ENCODE data around the gene CCDC142. TPM values are rescaled to one million over a fixed set of nuclear protein-coding genes. Genes with fewer than 3 reads are reported as not detected.
"Not testable (repeated sequence)": the region's sequence is repeated elsewhere in the genome, so short reads cannot be mapped to it uniquely, and the experiment has no call there.

The CCDC142 gene
- total and polyA plus RNA-seq, 2 of the 8 experiments (the other 6 are each of a cell fraction or from before 2014, with no cell fraction given) = 6.0 to 10.7 TPM

GRCh38 chr2:74470742-74471141 is 12.1 kb downstream of the CCDC142 start:
- POLR2A ChIA-PET (ENCODE audit: partially characterized antibody) = interaction anchor here (1.0 to 5.2 kb wide), 3 partner anchors 11 to 83 kb away, joined by 3 to 89 read pairs (median 43); partner anchors contain the start of genes CCDC142, INO80B, LOXL3 and TTC31
- not testable (repeated sequence) for H3K4me2 ChIP-seq (ENCODE audit: insufficient read depth in 1 of 2, low read depth in 2 of 2, low read length in 2 of 2); H2BK5ac ChIP-seq (ENCODE audit: low read depth, low read length); H3K4ac ChIP-seq (replicated peaks; ENCODE audit: insufficient read length, low read depth, low read length); FAIRE-seq; H3K36me3 ChIP-seq (ENCODE audit: control insufficient read depth in 2 of 4, insufficient read depth in 4 of 4, low read length in 3 of 4); H2BK15ac ChIP-seq (ENCODE audit: low read length); DNase-seq (ENCODE audit: low read depth in 1 of 2, low spot score in 2 of 2); H3K4me1 ChIP-seq (replicated peaks in 1 of 4; ENCODE audit: control insufficient read depth in 3 of 4, insufficient read depth in 4 of 4, low read length in 3 of 4); H4K5ac ChIP-seq (ENCODE audit: insufficient read length, low read depth, low read length); H3K18ac ChIP-seq (ENCODE audit: extremely low read depth, low read length); H3K27me3 ChIP-seq (replicated peaks in 1 of 4; ENCODE audit: control insufficient read depth in 3 of 4, extremely low read depth in 1 of 4, insufficient read depth in 3 of 4, low read length in 3 of 4); H3K56ac ChIP-seq (replicated peaks; ENCODE audit: insufficient read length, low read depth, low read length); H2BK12ac ChIP-seq (ENCODE audit: low read depth, low read length); H3K27ac ChIP-seq (ENCODE audit: low read depth, low read length); H2AFZ ChIP-seq (ENCODE audit: low read length); H2AK5ac ChIP-seq (ENCODE audit: low read depth, low read length); H3K23ac ChIP-seq (ENCODE audit: insufficient read length); H2BK120ac ChIP-seq (replicated peaks; ENCODE audit: low read depth, low read length); H4K8ac ChIP-seq (ENCODE audit: extremely low read depth, insufficient read depth, low read length); H3K79me2 ChIP-seq (ENCODE audit: control insufficient read depth in 1 of 2, insufficient read depth in 2 of 2, low read length in 2 of 2); H3K14ac ChIP-seq (ENCODE audit: insufficient read length); H2BK20ac ChIP-seq (ENCODE audit: low read length); H4K91ac ChIP-seq (replicated peaks; ENCODE audit: insufficient read length, low read length); H3K4me3 ChIP-seq (ENCODE audit: extremely low read depth in 1 of 4, insufficient read depth in 2 of 4, low read depth in 3 of 4, low read length in 4 of 4); H3K9me3 ChIP-seq (ENCODE audit: insufficient read depth in 2 of 2, low read depth in 1 of 2, low read length in 1 of 2); H3K9ac ChIP-seq (replicated peaks in 1 of 4; ENCODE audit: extremely low read depth in 1 of 4, low read depth in 3 of 4, low read length in 3 of 4); H3K79me1 ChIP-seq (ENCODE audit: low read depth, low read length); H4K20me1 ChIP-seq (replicated peaks in 1 of 2; ENCODE audit: control insufficient read depth in 1 of 2, insufficient read depth in 2 of 2, low read length in 2 of 2)
- peaks cover 13% of the 10 kb centered on the region for H3K23me2 ChIP-seq (ENCODE audit: low read depth, low read length)
- CTCF ChIA-PET (ENCODE audit: partially characterized antibody) = interaction anchor here (4.7 kb wide), 1 partner anchor 12 kb away, joined by 35 read pairs; the partner anchor contains the start of genes CCDC142 and TTC31
- WGBS, 2 experiments (ENCODE audit: extremely low coverage in 1 of 2, insufficient coverage in 1 of 2, insufficient read length in 1 of 2, insufficient replicate concordance in 2 of 2, low coverage in 1 of 2, low lambda C conversion rate in 2 of 2, missing lambda C conversion rate in 1 of 2) = 92% methylated on average over 12 of the region's 12 CpGs; no CpG with 5 or more reads in 1 of the 2 experiments

All from H1 (cell line).